ENCODE measurements around the gene CAMSAP2. TPM values are rescaled to one million over a fixed set of nuclear protein-coding genes. Genes with fewer than 3 reads are reported as not detected.

CAMSAP2 gene
- polyA plus RNA-seq, 1 donor (not counting 4 experiments of a cell fraction or from before 2014, with no cell fraction given) = 47.8 TPM

GRCh38 chr1:200885623-200886402 is 147.1 kb downstream of the CAMSAP2 start:
- no peak overlapping the region for H3K4me2 ChIP-seq (ENCODE audit: control insufficient read depth, extremely low read depth, insufficient read depth, low read depth, low read length)
- FAIRE-seq = no peak

DNA sequence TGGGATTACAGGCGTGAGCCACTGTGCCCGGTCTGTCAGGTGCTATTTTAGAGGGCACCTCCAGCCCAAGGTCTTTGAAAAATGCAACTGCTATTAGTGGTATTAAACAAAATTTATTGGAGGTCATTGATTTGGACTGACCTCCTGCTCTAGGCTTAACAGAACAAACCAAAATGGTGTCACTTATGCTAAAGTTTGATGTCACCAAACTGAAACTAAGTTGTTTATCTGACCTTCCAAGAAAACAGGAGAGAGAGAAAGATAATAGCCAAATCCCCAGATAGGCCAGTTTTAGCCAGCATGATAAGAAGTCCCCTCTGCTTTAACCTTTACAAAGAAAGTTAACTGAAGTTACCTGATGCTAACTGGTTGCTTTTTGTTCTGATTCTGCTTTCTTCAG is 147.9 kb downstream of the CAMSAP2 start:
- no peaks in the 10 kb centered on the region for H3K27me3 ChIP-seq (ENCODE audit: control insufficient read depth, extremely low read depth, insufficient read depth, low read length)

More at GRCh38 chr1:200885623-200886402, 147.1 kb downstream of the CAMSAP2 start:
- TF ChIP-seq EZH2 (IDR thresholded peaks at IDR 0.05; ENCODE audit: low read length) (no peak), CTCF (optimal IDR thresholded peaks at IDR 0.05 in 1 of 3, IDR thresholded peaks at IDR 0.05 in 1 of 3, conservative IDR thresholded peaks at IDR 0.05 in 1 of 3; ENCODE audit: extremely low read depth in 1 of 3, insufficient read depth in 2 of 3, low read length in 3 of 3) (no peak)
- Histone ChIP-seq H3K27me3 (ENCODE audit: control insufficient read depth, extremely low read depth, insufficient read depth, low read length) (no peaks in the 10 kb centered on the region), H3K27ac (ENCODE audit: control insufficient read depth, insufficient read depth, low read length) (no peak overlapping the region), H3K9me1 (ENCODE audit: control insufficient read depth, extremely low read depth, insufficient read depth, low read length) (no peaks in the 10 kb centered on the region), H4K20me1 (ENCODE audit: control insufficient read depth, extremely low read depth, insufficient read depth, low read length) (no peaks in the 10 kb centered on the region), H3K79me2 (ENCODE audit: control insufficient read depth, insufficient read depth, low read length) (no peaks in the 10 kb centered on the region), H3K9me3 (ENCODE audit: control insufficient read depth, low read depth, low read length) (no peaks in the 10 kb centered on the region), H3K9ac (ENCODE audit: control insufficient read depth, extremely low read depth, insufficient read depth, low read length) (no peak overlapping the region), H3K36me3 (ENCODE audit: control insufficient read depth in 2 of 2, extremely low read depth in 1 of 2, insufficient read depth in 2 of 2, low read length in 2 of 2) (no peaks in the 10 kb centered on the region), H3K4me3 (ENCODE audit: control insufficient read depth in 2 of 3, extremely low read depth in 1 of 3, insufficient read depth in 2 of 3, low read depth in 1 of 3, low read length in 3 of 3) (no peak overlapping the region), H2AFZ (ENCODE audit: control insufficient read depth, low read length) (no peak overlapping the region), H3K4me1 (ENCODE audit: control insufficient read depth, extremely low read depth, insufficient read depth, low read length) (peaks cover 2% of the 10 kb centered on the region)
- dilution Hi-C loops (cut with MboI; ENCODE audit: extremely low pct_ligation_motif_present, low sequenced_read_pairs) = no loop called here
- DNase-seq (ENCODE audit: low read depth, low spot score) = no peak

More for the DNA sequence above, 147.9 kb downstream of the CAMSAP2 start:
- FAIRE-seq = no peak
- Histone ChIP-seq H3K9me1 (ENCODE audit: control insufficient read depth, extremely low read depth, insufficient read depth, low read length) (no peaks in the 10 kb centered on the region), H4K20me1 (ENCODE audit: control insufficient read depth, extremely low read depth, insufficient read depth, low read length) (no peaks in the 10 kb centered on the region), H3K79me2 (ENCODE audit: control insufficient read depth, insufficient read depth, low read length) (no peaks in the 10 kb centered on the region), H3K9ac (ENCODE audit: control insufficient read depth, extremely low read depth, insufficient read depth, low read length) (no peak overlapping the region), H3K9me3 (ENCODE audit: control insufficient read depth, low read depth, low read length) (no peaks in the 10 kb centered on the region), H3K27ac (ENCODE audit: control insufficient read depth, insufficient read depth, low read length) (no peak overlapping the region), H3K36me3 (ENCODE audit: control insufficient read depth in 2 of 2, extremely low read depth in 1 of 2, insufficient read depth in 2 of 2, low read length in 2 of 2) (no peaks in the 10 kb centered on the region), H2AFZ (ENCODE audit: control insufficient read depth, low read length) (no peak overlapping the region), H3K4me1 (ENCODE audit: control insufficient read depth, extremely low read depth, insufficient read depth, low read length) (peaks cover 2% of the 10 kb centered on the region), H3K4me2 (ENCODE audit: control insufficient read depth, extremely low read depth, insufficient read depth, low read depth, low read length) (no peak overlapping the region), H3K4me3 (ENCODE audit: control insufficient read depth in 2 of 3, extremely low read depth in 1 of 3, insufficient read depth in 2 of 3, low read depth in 1 of 3, low read length in 3 of 3) (no peak overlapping the region)
- TF ChIP-seq EZH2 (IDR thresholded peaks at IDR 0.05; ENCODE audit: low read length) = no peak
- no peak for TF ChIP-seq CTCF (optimal IDR thresholded peaks at IDR 0.05 in 1 of 3, IDR thresholded peaks at IDR 0.05 in 1 of 3, conservative IDR thresholded peaks at IDR 0.05 in 1 of 3; ENCODE audit: extremely low read depth in 1 of 3, insufficient read depth in 2 of 3, low read length in 3 of 3)
- DNase-seq (ENCODE audit: low read depth, low spot score) = no peak
- dilution Hi-C loops (cut with MboI; ENCODE audit: extremely low pct_ligation_motif_present, low sequenced_read_pairs) = no loop called here

Data from keratinocyte (primary cell).